ENCODE measurements around the gene VPS8.

Gene VPS8

DNA sequence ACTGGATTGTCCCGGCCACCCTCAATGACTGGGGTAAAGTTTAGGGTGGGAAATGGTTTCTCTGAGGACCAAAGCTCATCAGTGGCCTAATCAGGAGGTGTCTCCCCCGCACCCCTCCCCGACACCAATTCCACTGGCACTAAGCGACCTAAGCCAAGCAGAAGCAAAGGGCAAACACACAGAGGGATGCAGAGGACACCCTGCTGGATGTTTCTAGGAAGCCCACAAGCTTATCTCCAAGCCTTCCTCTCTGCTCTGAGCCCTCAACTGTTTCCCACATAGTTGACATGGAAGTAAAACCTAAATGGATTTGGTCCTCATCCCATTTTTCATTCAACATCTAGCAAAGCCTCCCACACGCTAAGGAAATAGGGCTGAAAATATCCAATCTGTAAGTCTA, 272.4 kb downstream of the VPS8 start:
- no peak overlapping the region for H3K4me3 ChIP-seq (replicated peaks; ENCODE audit: low read depth, low read length)
- no peaks in the 10 kb centered on the region; the same call in none of the 2 replicates for H3K27me3 ChIP-seq (replicated peaks; ENCODE audit: control insufficient read depth, insufficient read depth, low read length)
- H3K36me3 ChIP-seq (ENCODE audit: control insufficient read depth, insufficient read depth, low read length), result no peaks in the 10 kb centered on the region; the same call in 1 of the 2 replicates
- TF ChIP-seq, protein P1, sequence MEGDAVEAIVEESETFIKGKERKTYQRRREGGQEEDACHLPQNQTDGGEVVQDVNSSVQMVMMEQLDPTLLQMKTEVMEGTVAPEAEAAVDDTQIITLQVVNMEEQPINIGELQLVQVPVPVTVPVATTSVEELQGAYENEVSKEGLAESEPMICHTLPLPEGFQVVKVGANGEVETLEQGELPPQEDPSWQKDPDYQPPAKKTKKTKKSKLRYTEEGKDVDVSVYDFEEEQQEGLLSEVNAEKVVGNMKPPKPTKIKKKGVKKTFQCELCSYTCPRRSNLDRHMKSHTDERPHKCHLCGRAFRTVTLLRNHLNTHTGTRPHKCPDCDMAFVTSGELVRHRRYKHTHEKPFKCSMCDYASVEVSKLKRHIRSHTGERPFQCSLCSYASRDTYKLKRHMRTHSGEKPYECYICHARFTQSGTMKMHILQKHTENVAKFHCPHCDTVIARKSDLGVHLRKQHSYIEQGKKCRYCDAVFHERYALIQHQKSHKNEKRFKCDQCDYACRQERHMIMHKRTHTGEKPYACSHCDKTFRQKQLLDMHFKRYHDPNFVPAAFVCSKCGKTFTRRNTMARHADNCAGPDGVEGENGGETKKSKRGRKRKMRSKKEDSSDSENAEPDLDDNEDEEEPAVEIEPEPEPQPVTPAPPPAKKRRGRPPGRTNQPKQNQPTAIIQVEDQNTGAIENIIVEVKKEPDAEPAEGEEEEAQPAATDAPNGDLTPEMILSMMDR (IDR thresholded peaks at IDR 0.05; ENCODE audit: insufficient read depth, low read length, poor library complexity, severe bottlenecking), result no peak
- DNase-seq (ENCODE audit: extremely low read depth, insufficient read length), result no peak

DNA sequence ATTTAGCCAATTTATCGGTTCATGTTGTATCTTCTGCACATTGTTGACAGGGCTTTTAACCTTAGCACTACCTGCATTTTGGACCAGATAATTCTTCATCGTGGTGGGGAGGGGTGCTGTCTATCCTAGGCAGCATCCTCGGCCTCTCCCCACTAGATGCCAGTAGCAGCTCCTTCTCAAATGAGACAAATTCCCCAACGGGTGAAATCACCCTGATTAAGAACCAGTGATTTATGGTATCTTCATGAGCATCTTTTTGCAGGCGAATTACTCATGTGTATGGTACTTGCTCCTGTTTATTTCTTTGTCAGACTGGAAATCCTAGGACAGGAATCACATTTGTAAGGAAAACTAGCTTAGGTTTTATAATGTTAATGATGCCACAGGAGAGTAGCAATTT, 272.9 kb downstream of the VPS8 start:
- Histone ChIP-seq H3K4me3 (replicated peaks; ENCODE audit: low read depth, low read length) (no peak overlapping the region), H3K36me3 (ENCODE audit: control insufficient read depth, insufficient read depth, low read length) (no peaks in the 10 kb centered on the region; the same call in 1 of the 2 replicates), H3K27me3 (replicated peaks; ENCODE audit: control insufficient read depth, insufficient read depth, low read length) (no peaks in the 10 kb centered on the region; the same call in none of the 2 replicates)
- DNase-seq (ENCODE audit: extremely low read depth, insufficient read length), result no peak
- TF ChIP-seq, protein P1 (IDR thresholded peaks at IDR 0.05; ENCODE audit: insufficient read depth, low read length, poor library complexity, severe bottlenecking), result no peak

DNA sequence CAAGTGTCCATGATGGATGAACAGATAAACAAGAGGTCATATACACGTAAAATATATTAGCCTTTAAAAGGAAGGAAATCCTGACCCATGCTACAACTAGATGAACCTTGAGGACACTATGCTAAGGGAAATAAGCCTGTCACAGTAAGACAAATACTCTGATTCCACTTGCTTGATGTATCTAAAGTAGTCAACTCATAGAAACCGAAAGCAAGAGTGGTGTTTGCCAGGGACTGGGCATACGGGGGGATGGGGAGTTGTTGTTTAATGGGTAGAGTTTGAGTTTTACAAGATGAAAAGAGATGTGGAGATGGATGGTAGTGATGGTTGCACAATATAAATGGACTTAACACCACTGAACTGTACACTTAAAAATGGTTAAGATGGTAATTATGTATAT, 275.5 kb downstream of the VPS8 start:
- Histone ChIP-seq H3K36me3 (ENCODE audit: control insufficient read depth, insufficient read depth, low read length) (no peaks in the 10 kb centered on the region), H3K4me3 (replicated peaks; ENCODE audit: low read depth, low read length) (no peak overlapping the region), H3K27me3 (replicated peaks; ENCODE audit: control insufficient read depth, insufficient read depth, low read length) (no peaks in the 10 kb centered on the region; the same call in none of the 2 replicates)
- DNase-seq (ENCODE audit: extremely low read depth, insufficient read length), result no peak
- TF ChIP-seq, protein P1 (IDR thresholded peaks at IDR 0.05; ENCODE audit: insufficient read depth, low read length, poor library complexity, severe bottlenecking), result no peak

DNA sequence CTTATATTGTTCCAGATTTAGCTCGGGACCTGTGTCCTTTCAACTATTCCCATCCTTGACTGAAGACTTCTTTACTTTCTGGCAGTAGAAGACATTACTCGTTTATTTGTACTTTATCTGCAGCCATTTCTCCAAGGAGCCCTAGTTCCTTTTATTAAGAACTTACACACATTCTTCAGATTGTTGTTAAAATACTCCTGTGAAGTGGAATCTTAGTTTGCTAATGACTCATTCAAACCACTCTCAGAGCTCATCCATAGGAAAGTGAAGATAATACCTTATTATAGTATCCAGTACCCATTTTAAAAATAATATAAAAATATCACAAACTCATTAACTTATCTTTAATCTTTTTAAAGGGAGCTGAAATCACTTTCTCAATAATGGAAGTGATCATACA, 277.4 kb downstream of the VPS8 start:
- Histone ChIP-seq H3K4me3 (replicated peaks; ENCODE audit: low read depth, low read length) (no peak overlapping the region), H3K27me3 (replicated peaks; ENCODE audit: control insufficient read depth, insufficient read depth, low read length) (no peaks in the 10 kb centered on the region; the same call in none of the 2 replicates), H3K36me3 (ENCODE audit: control insufficient read depth, insufficient read depth, low read length) (no peaks in the 10 kb centered on the region)
- TF ChIP-seq, protein P1 (IDR thresholded peaks at IDR 0.05; ENCODE audit: insufficient read depth, low read length, poor library complexity, severe bottlenecking), result no peak
- DNase-seq (ENCODE audit: extremely low read depth, insufficient read length), result no peak

DNA sequence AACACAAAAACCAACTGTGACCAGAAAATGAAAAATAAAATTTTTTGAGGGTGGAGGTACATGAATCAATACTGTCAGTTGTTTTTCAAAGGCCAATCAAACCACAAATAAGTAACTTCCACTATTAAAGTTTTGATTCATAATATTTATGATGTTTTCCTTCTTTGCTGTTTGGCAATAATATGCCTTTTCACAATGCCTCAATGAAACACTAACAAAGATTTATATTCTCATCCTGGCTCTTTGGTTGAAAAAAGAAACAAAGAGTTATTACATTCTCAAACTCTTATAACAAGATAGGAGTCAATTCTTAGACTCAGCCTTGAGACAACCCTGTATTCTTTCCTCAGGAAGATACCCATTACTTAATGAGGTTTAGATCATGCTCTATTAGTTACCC, 277.8 kb downstream of the VPS8 start:
- TF ChIP-seq, protein P1 (IDR thresholded peaks at IDR 0.05; ENCODE audit: insufficient read depth, low read length, poor library complexity, severe bottlenecking), result no peak
- Histone ChIP-seq H3K36me3 (ENCODE audit: control insufficient read depth, insufficient read depth, low read length) (no peaks in the 10 kb centered on the region), H3K4me3 (replicated peaks; ENCODE audit: low read depth, low read length) (no peak overlapping the region), H3K27me3 (replicated peaks; ENCODE audit: control insufficient read depth, insufficient read depth, low read length) (no peaks in the 10 kb centered on the region; the same call in none of the 2 replicates)
- DNase-seq (ENCODE audit: extremely low read depth, insufficient read length), result no peak

DNA sequence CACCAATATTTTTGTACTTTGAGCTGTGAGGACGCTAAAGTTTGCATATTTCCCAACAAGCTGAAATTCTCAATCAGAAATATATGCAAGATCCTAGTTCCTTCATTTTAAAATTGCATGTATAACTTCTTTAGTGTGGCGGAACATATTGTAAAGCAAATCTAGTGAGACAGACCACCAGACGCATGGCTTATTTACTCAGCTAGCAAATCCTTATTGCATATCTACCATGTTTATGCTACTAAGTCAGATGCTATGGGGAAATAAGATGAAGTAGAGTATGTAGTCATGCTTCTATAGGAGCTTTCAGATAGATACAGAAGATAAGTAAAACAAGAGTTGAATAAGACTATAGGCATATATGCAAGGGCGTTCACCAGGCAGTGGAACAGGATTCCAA, 278.8 kb downstream of the VPS8 start:
- no peak for DNase-seq (ENCODE audit: extremely low read depth, insufficient read length)
- H3K4me3 ChIP-seq (replicated peaks; ENCODE audit: low read depth, low read length), result no peak overlapping the region
- TF ChIP-seq, protein P1 (IDR thresholded peaks at IDR 0.05; ENCODE audit: insufficient read depth, low read length, poor library complexity, severe bottlenecking), result no peak
- H3K27me3 ChIP-seq (replicated peaks; ENCODE audit: control insufficient read depth, insufficient read depth, low read length), result no peaks in the 10 kb centered on the region; the same call in none of the 2 replicates
- H3K36me3 ChIP-seq (ENCODE audit: control insufficient read depth, insufficient read depth, low read length), result no peaks in the 10 kb centered on the region
